Measurements from ENCODE around the gene SH3BP4. TPM values are rescaled to one million over a fixed set of nuclear protein-coding genes. Genes with fewer than 3 reads are reported as not detected.

Gene SH3BP4
- total RNA-seq, 4 donors from 2014 or later, result 29.3 to 63.0 (median 42.9) TPM

- peak overlapping the region; percentile 70 to 97 for H3K4me3 ChIP-seq
- peak; percentile 76 for ATAC-seq
- peaks cover 0 to 53% (median 12%) of the 10 kb centered on the region in 3 donors for H3K4me1 ChIP-seq
- no peaks in the 10 kb centered on the region for H3K27me3 ChIP-seq
- WGBS, 2 donors (ENCODE audit: low coverage in 1 of 2), result 28 to 41% methylated on average over 9 to 23 of the region's 59 CpGs
- no peaks in the 10 kb centered on the region for H3K36me3 ChIP-seq
- H3K9me3 ChIP-seq, result no peaks in the 10 kb centered on the region
- peak overlapping the region; percentile 73 to 92 (median 88) for H3K27ac ChIP-seq
- no peak for TF ChIP-seq POLR2A (IDR thresholded peaks at IDR 0.05)
- peak; percentile 30 for TF ChIP-seq POLR2AphosphoS5 (IDR thresholded peaks at IDR 0.05)
Measured at GRCh38 chr2:234950730-234951663, 820 bp upstream of the SH3BP4 start.

GRCh38 chr2:234952270-234953115, 676 bp downstream of the SH3BP4 start:
- Histone ChIP-seq H3K4me1 (peaks cover 0 to 66% (median 12%) of the 10 kb centered on the region in 3 donors), H3K9me3 (no peaks in the 10 kb centered on the region), H3K27me3 (no peaks in the 10 kb centered on the region), H3K27ac (peak overlapping the region; percentile 52 to 92 (median 88)), H3K36me3 (no peaks in the 10 kb centered on the region), H3K4me3 (peak overlapping the region; percentile 85 to 97)
- TF ChIP-seq POLR2A (IDR thresholded peaks at IDR 0.05) (no peak), CTCF (IDR thresholded peaks at IDR 0.05) (peak in 1 of 4 experiments; percentile 8)
- peak; percentile 8 for ATAC-seq
- WGBS, 2 donors (ENCODE audit: low coverage in 1 of 2), result 0 to 10% methylated on average over 4 to 10 of the region's 102 CpGs

DNA sequence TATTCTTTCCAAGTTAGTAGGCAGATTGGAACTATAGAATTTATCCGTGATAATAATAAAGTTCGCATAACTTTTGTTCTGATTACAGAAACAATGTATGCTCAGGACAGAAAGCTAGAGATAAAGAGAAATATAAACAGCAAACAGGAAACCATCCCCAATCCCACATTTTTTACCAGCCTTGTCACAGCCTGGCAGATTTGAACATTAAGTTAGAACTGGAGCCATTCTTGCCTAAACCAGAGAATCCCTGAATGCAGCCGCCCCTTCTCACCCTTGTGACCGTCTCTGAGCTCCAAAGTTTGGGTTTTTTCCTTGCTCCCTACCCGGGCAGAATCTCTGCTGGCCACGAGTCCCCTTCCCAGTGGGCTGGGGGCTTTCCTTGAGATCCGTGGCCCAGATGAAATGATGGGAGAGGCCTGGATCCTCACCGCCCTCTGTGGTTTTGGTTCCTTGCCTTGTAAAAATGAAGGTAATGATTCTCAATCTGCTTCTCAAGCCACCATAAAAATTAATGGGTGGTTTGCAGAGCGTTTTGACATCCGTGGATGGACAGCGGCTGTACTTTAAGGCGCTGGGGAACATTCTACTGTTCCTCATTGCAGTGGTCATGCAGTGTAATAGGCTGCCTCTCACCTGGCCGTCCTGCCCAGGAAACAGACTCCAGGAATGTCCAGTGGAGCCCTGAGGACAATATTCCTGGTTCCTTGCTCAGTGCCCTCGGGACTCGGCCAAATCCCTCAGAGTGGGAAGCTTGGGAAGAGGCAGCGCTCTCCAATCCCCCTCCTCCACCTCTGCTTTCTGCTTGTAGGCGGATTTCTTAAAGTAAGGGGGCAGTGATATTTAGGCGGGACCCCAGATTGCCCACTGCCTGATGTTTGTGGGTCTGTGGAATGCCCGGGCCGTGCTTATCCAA, 1.6 kb downstream of the SH3BP4 start:
- peaks cover 0 to 74% (median 12%) of the 10 kb centered on the region in 3 donors for H3K4me1 ChIP-seq
- WGBS, 2 donors (ENCODE audit: low coverage in 1 of 2), result 37 to 46% methylated on average over 4 to 15 of the region's 20 CpGs
- no peaks in the 10 kb centered on the region for H3K27me3 ChIP-seq
- ATAC-seq, result no peak
- TF ChIP-seq EP300 (IDR thresholded peaks at IDR 0.05) (no peak), CTCF (IDR thresholded peaks at IDR 0.05) (no peak), POLR2AphosphoS5 (IDR thresholded peaks at IDR 0.05) (no peak), POLR2A (IDR thresholded peaks at IDR 0.05) (no peak)
- no peaks in the 10 kb centered on the region for H3K36me3 ChIP-seq
- peak overlapping the region; percentile 85 to 97 for H3K4me3 ChIP-seq
- peak overlapping the region; percentile 11 to 92 (median 88) for H3K27ac ChIP-seq
- no peaks in the 10 kb centered on the region for H3K9me3 ChIP-seq

- H3K4me3 ChIP-seq, result peak overlapping the region in 1 of 2 donors; percentile 97
- no peak for ATAC-seq
Measured at GRCh38 chr2:234954551-234954992, 2.8 kb downstream of the SH3BP4 start.

More at GRCh38 chr2:234954551-234954992, 2.8 kb downstream of the SH3BP4 start:
- no peaks in the 10 kb centered on the region for H3K27me3 ChIP-seq
- WGBS, 2 donors (ENCODE audit: low coverage in 1 of 2), result 3 to 25% methylated on average over 1 to 3 of the region's 8 CpGs
- H3K9me3 ChIP-seq, result no peaks in the 10 kb centered on the region
- H3K4me1 ChIP-seq, result peaks cover 0 to 71% (median 12%) of the 10 kb centered on the region in 3 donors
- no peaks in the 10 kb centered on the region for H3K36me3 ChIP-seq
- H3K27ac ChIP-seq, result peak overlapping the region in 3 of 4 donors; percentile 52 to 92 (median 88)
- TF ChIP-seq EP300 (IDR thresholded peaks at IDR 0.05) (no peak), POLR2AphosphoS5 (IDR thresholded peaks at IDR 0.05) (no peak), POLR2A (IDR thresholded peaks at IDR 0.05) (no peak), CTCF (IDR thresholded peaks at IDR 0.05) (no peak)

Data from gastroesophageal sphincter (tissue), 4 donors.